K562 (cell line): ENCODE measurements around the gene FCRLA. TPM values are rescaled to one million over a fixed set of nuclear protein-coding genes. Genes with fewer than 3 reads are reported as not detected.
A peak's percentile ranks its signal among the peaks of the same experiment; 100 is the strongest.

Source experiments
- ATF6 ChIP-seq: sonication (generic); formaldehyde crosslinking; IDR thresholded peaks from 2 replicates; pipeline ENCODE4 v1.4.0; 2020; ENCODE audit warnings: mild to moderate bottlenecking, missing genetic modification reagents
- BACH1 ChIP-seq: fragments of 200-800 bp; sonication (Bioruptor generic); IDR thresholded peaks from 2 replicates; pipeline ENCODE4 v1.6.1; 2016; ENCODE audit warnings: missing genetic modification characterization, missing compliant biosample characterization
- ETS1 ChIP-seq: conservative IDR thresholded peaks from 2 replicates; pipeline ENCODE4 v1.6.1; 2011; ENCODE audit warnings: low read depth, mild to moderate bottlenecking, low read length; ENCODE audit not compliant: control insufficient read depth
- GATAD2A ChIP-seq: fragments of 450-650 bp; IDR thresholded peaks from 2 replicates; pipeline ENCODE4 v1.6.1; 2017
- GTF3C2 ChIP-seq: IDR thresholded peaks from 3 replicates; pipeline ENCODE4 v1.6.1; 2011; ENCODE audit warnings: borderline replicate concordance, mild to moderate bottlenecking, moderate library complexity; ENCODE audit not compliant: insufficient read length; ENCODE audit errors: extremely low read depth
- HSF4 ChIP-seq: fragments of 250-450 bp; sonication (Bioruptor Pico); IDR thresholded peaks from 2 replicates; pipeline ENCODE4 v2.1.2; 2022; ENCODE audit warnings: mild to moderate bottlenecking, moderate library complexity, borderline replicate concordance
- MEIS2 ChIP-seq: fragments of 450-650 bp; IDR thresholded peaks from 2 replicates; pipeline ENCODE4 v1.6.1; 2014; ENCODE audit warnings: mild to moderate bottlenecking; ENCODE audit not compliant: partially characterized antibody
- NFATC3 ChIP-seq: fragments of 450-650 bp; IDR thresholded peaks from 2 replicates; pipeline ENCODE4 v1.6.1; 2017; ENCODE audit warnings: mild to moderate bottlenecking
- NFIX ChIP-seq: fragments of 250-450 bp; sonication (Bioruptor Pico); IDR thresholded peaks from 2 replicates; pipeline ENCODE4 v1.4.0; 2020; ENCODE audit warnings: low read depth, mild to moderate bottlenecking, moderate library complexity
- NFXL1 ChIP-seq: fragments of 450-650 bp; formaldehyde crosslinking; IDR thresholded peaks from 2 replicates; pipeline ENCODE4 v1.4.0; 2021; ENCODE audit warnings: mild to moderate bottlenecking
- NFYB ChIP-seq: IDR thresholded peaks from 2 replicates; pipeline ENCODE4 v1.6.1; 2011; ENCODE audit warnings: mild to moderate bottlenecking, moderate library complexity; ENCODE audit not compliant: insufficient read length; ENCODE audit errors: extremely low read depth
- RAD21 ChIP-seq, 2 experiments: fragments of 250-450 bp in 1 of 2; fragments of 450-650 bp in 1 of 2; sonication (Bioruptor Pico) in 1 of 2; formaldehyde crosslinking in 1 of 2; IDR thresholded peaks in 1 of 2; conservative IDR thresholded peaks in 1 of 2; 2 replicates each; pipeline versions ENCODE4 v1.4.0 to v1.8.0; 2020 to 2022; ENCODE audit warnings: mild to moderate bottlenecking in 2 of 2, moderate library complexity in 1 of 2
- SMARCA5 ChIP-seq: fragments of 450-650 bp; IDR thresholded peaks from 2 replicates; pipeline ENCODE4 v1.6.1; 2016
- SNRNP70 ChIP-seq: fragments of 200-400 bp; formaldehyde crosslinking; optimal IDR thresholded peaks from 2 replicates; pipeline ENCODE3; 2017; ENCODE audit warnings: low read depth, low read length
- TAF7 ChIP-seq: fragments of 450-650 bp; IDR thresholded peaks from 2 replicates; pipeline ENCODE4 v1.6.1; 2016; ENCODE audit warnings: missing genetic modification characterization, missing compliant biosample characterization
- TEAD4 ChIP-seq, 2 experiments: sonication (generic) in 1 of 2; formaldehyde crosslinking in 1 of 2; IDR thresholded peaks; 2 replicates each; pipeline versions ENCODE4 v1.6.1 to v1.8.0; 2012 to 2022; ENCODE audit warnings: borderline replicate concordance in 1 of 2, inconsistent platforms in 1 of 2, low read length in 1 of 2, mild to moderate bottlenecking in 1 of 2, missing genetic modification reagents in 1 of 2
- XRCC4 ChIP-seq: IDR thresholded peaks from one replicate; pipeline ENCODE4 v1.6.1; 2011; ENCODE audit not compliant: insufficient read depth, insufficient read length; ENCODE audit errors: extremely low read depth
- ZFX ChIP-seq: sonication (generic); formaldehyde crosslinking; IDR thresholded peaks from 2 replicates; pipeline ENCODE4 v1.8.0; 2022; ENCODE audit warnings: mild to moderate bottlenecking, missing genetic modification reagents, moderate library complexity
- ZNF436 ChIP-seq: fragments of 250-450, 450-650 bp; sonication (Bioruptor Pico); formaldehyde crosslinking; IDR thresholded peaks from 2 replicates; pipeline ENCODE4 v1.7.0; 2020; ENCODE audit warnings: mild to moderate bottlenecking
- ZNF644 ChIP-seq: fragments of 200-800 bp; sonication (Bioruptor generic); IDR thresholded peaks from 2 replicates; pipeline ENCODE4 v1.6.1; 2016; ENCODE audit warnings: low read depth, missing genetic modification characterization, missing compliant biosample characterization
- polyA plus RNA-seq, 8 experiments: library from polyadenylated mRNA; depleted of rRNA in 4 of 8; stranded (reverse) in 5 of 8; unstranded in 3 of 8; fragments of >200 nt; fragmentation: Nextera tagmentation in 2 of 8; fragmentation: Illumina TruSeq in 1 of 8; extraction: Ambion mirVana in 2 of 8; extraction: Trizol in 1 of 8; gene quantifications; 2 replicates each; pipeline versions ENCODE4 v1.2.1 to v1.2.3, GENCODE V29; 2011 to 2014; ENCODE audit warnings: inconsistent platforms in 1 of 8, missing spikeins in 1 of 8
- total RNA-seq, 7 experiments: library from RNA; depleted of rRNA in 6 of 7; stranded (reverse); fragments of >200 nt in 6 of 7; fragmentation: Illumina TruSeq in 2 of 7; extraction: Trizol in 2 of 7; gene quantifications; 2 replicates each; pipeline versions ENCODE4 v1.2.1 to v1.2.3, GENCODE V29; 2011 to 2021; ENCODE audit warnings: low replicate concordance in 1 of 7
- TF ChIP-seq, protein P1 (sequence below), 2 experiments: fragments of 450-650 bp in 1 of 2; sonication (generic) in 1 of 2; formaldehyde crosslinking in 1 of 2; IDR thresholded peaks in 1 of 2; conservative IDR thresholded peaks in 1 of 2; 2 replicates each; pipeline versions ENCODE4 v1.6.1 to v1.8.1; 2016 to 2023; ENCODE audit warnings: mild to moderate bottlenecking in 2 of 2, moderate library complexity in 2 of 2, inconsistent platforms in 1 of 2, missing genetic modification reagents in 1 of 2

Gene FCRLA
- total and polyA plus RNA-seq, 9 of the 15 experiments (the other 6 are each of a cell fraction or from before 2014, with no cell fraction given), result 0.09 to 0.84 (median 0.44) TPM

DNA sequence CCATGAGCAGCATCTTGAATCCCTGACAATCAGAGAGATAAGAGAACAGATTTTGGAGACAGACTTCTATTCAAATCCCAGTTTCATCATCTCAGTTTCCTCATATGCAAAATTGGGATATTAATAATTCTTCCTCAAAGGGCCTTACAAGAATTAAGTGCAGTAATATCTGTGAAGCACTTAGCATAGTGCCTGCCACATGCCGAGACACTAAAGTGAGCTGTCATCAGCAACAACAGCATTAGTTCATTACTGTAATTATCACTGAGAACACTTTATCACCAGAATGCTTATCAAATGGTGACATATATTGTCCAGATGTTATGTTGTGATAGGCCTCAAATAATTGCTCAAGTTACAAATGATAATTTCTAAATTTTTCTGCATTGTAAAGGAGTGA, 13.4 kb downstream of the FCRLA start (continued):
- TF ChIP-seq NFIX (CRISPR knock-in tag) (no peak), NFXL1 (CRISPR knock-in tag) (no peak), GATAD2A (no peak), ETS1 (no peak), SMARCA5 (no peak), TEAD4 (IDR thresholded peaks at IDR 0.05; ENCODE audit: low read length) (peak; percentile 71), TEAD4 (CRISPR knock-in tag; IDR thresholded peaks at IDR 0.05; ENCODE audit: borderline replicate concordance) (no peak), TAF7 (tag) (no peak), SNRNP70 (no peak), ZNF436 (CRISPR knock-in tag) (no peak), RAD21 (CRISPR knock-in tag; conservative IDR thresholded peaks at IDR 0.05 in 1 of 2, IDR thresholded peaks at IDR 0.05 in 1 of 2) (no peak), HSF4 (no peak), XRCC4 (no peak), MEIS2 (peak; percentile 83), NFYB (no peak), ZFX (no peak), ZNF644 (tag) (no peak), NFATC3 (no peak), ATF6 (CRISPR knock-in tag) (no peak), BACH1 (tag) (no peak), GTF3C2 (no peak)
- TF ChIP-seq, protein P1, sequence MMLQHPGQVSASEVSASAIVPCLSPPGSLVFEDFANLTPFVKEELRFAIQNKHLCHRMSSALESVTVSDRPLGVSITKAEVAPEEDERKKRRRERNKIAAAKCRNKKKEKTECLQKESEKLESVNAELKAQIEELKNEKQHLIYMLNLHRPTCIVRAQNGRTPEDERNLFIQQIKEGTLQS (IDR thresholded peaks at IDR 0.05), result no peak
- TF ChIP-seq, protein P1 (CRISPR knock-in tag; conservative IDR thresholded peaks at IDR 0.05), result no peak
